Neural cell (in vitro differentiated cells): ENCODE data around the gene KIRREL3. TPM values are rescaled to one million over a fixed set of nuclear protein-coding genes. Genes with fewer than 3 reads are reported as not detected.

Source experiments
- H2AFZ ChIP-seq: fragments of 200-600, 300-800 bp; sonication (generic), shearing (Covaris generic); 2 replicates; pipeline ENCODE4 v1.6.0; 2014; ENCODE audit warnings: low read depth, mild to moderate bottlenecking, antibody characterized with exemption, low read length, moderate library complexity
- H3F3A ChIP-seq: fragments of 200-600 bp; shearing (Covaris generic); 2 replicates; pipeline ENCODE4 v1.6.1; 2016; ENCODE audit warnings: mild to moderate bottlenecking, moderate library complexity, mixed read lengths, antibody characterized with exemption, low read length; ENCODE audit not compliant: insufficient read depth, poor library complexity, severe bottlenecking
- H3K27ac ChIP-seq: fragments of 200-600, 300-800 bp; sonication (generic), shearing (Covaris generic); 2 replicates; pipeline ENCODE4 v1.5.1; 2014; ENCODE audit warnings: mild to moderate bottlenecking, low read length, moderate library complexity
- H3K27me3 ChIP-seq: fragments of 300-800, 200-600 bp; sonication (generic), shearing (Covaris generic); 2 replicates; pipeline ENCODE4 v1.6.0; 2014; ENCODE audit warnings: mild to moderate bottlenecking, low read depth, low read length, moderate library complexity; ENCODE audit not compliant: insufficient read depth
- H3K36me3 ChIP-seq: fragments of 300-800, 200-600 bp; sonication (generic), shearing (Covaris generic); 2 replicates; pipeline ENCODE4 v1.5.1; 2014; ENCODE audit warnings: mild to moderate bottlenecking, antibody characterized with exemption, low read length, moderate library complexity; ENCODE audit not compliant: insufficient read depth
- H3K4me2 ChIP-seq: fragments of 300-800, 200-600 bp; sonication (generic), shearing (Covaris generic); 2 replicates; pipeline ENCODE4 v1.6.0; 2014; ENCODE audit warnings: mild to moderate bottlenecking, low read length
- H3K4me3 ChIP-seq: fragments of 300-800, 200-600 bp; sonication (generic), shearing (Covaris generic); 2 replicates; pipeline ENCODE4 v1.5.1; 2014; ENCODE audit warnings: mild to moderate bottlenecking, low read length, moderate library complexity
- H3K79me2 ChIP-seq: fragments of 200-600 bp; shearing (Covaris generic); replicated peaks from 2 replicates; pipeline ENCODE4 v1.6.0; 2014; ENCODE audit warnings: mild to moderate bottlenecking, low read length, moderate library complexity; ENCODE audit not compliant: insufficient read depth
- H3K9ac ChIP-seq: fragments of 300-800, 200-600 bp; sonication (generic), shearing (Covaris generic); 2 replicates; pipeline ENCODE4 v1.6.1; 2016; ENCODE audit warnings: mild to moderate bottlenecking, low read length, mixed read lengths
- H3K9me2 ChIP-seq: fragments of 200-600 bp; shearing (Covaris generic); 2 replicates; pipeline ENCODE4 v1.6.1; 2016; ENCODE audit warnings: mild to moderate bottlenecking, low read length, mixed read lengths; ENCODE audit not compliant: insufficient read depth
- H3K9me3 ChIP-seq: fragments of 200-600, 300-800 bp; sonication (generic), shearing (Covaris generic); 2 replicates; pipeline ENCODE4 v1.6.1; 2016; ENCODE audit warnings: mild to moderate bottlenecking, mixed run types, low read length, moderate library complexity, mixed read lengths
- H4K20me1 ChIP-seq: fragments of 200-600 bp; shearing (Covaris generic); 2 replicates; pipeline ENCODE4 v1.6.1; 2016; ENCODE audit warnings: mild to moderate bottlenecking, mixed run types; ENCODE audit not compliant: insufficient read depth
- EP300 ChIP-seq: fragments of 450-650 bp; conservative IDR thresholded peaks from 2 replicates; pipeline ENCODE4 v1.6.1; 2014; ENCODE audit warnings: antibody characterized with exemption, mild to moderate bottlenecking, moderate library complexity; ENCODE audit not compliant: poor library complexity, severe bottlenecking
- EZH2 ChIP-seq: fragments of 200-600, 300-800 bp; shearing (Covaris generic), sonication (generic); IDR thresholded peaks from 2 replicates; pipeline ENCODE4 v1.6.1; 2014; ENCODE audit warnings: antibody characterized with exemption, low read length, borderline replicate concordance, mild to moderate bottlenecking; ENCODE audit not compliant: insufficient read depth, poor library complexity, severe bottlenecking
- MXI1 ChIP-seq: fragments of 450-650 bp; conservative IDR thresholded peaks from 2 replicates; pipeline ENCODE4 v1.6.1; 2014; ENCODE audit warnings: antibody characterized with exemption, mild to moderate bottlenecking; ENCODE audit not compliant: poor library complexity, severe bottlenecking
- POLR2AphosphoS5 ChIP-seq: IDR thresholded peaks from 2 replicates; pipeline ENCODE4 v1.6.1; 2012
- RAD21 ChIP-seq: fragments of 450-650 bp; conservative IDR thresholded peaks from 2 replicates; pipeline ENCODE4 v1.6.1; 2014; ENCODE audit warnings: antibody characterized with exemption, mild to moderate bottlenecking, moderate library complexity
- REST ChIP-seq: IDR thresholded peaks from 2 replicates; pipeline ENCODE4 v1.6.1; 2012; ENCODE audit warnings: borderline replicate concordance
- SMC3 ChIP-seq: fragments of 450-650 bp; conservative IDR thresholded peaks from 2 replicates; pipeline ENCODE4 v1.6.1; 2014; ENCODE audit warnings: antibody characterized with exemption, mild to moderate bottlenecking, moderate library complexity; ENCODE audit not compliant: poor library complexity
- TAF1 ChIP-seq: IDR thresholded peaks from 2 replicates; pipeline ENCODE4 v1.6.1; 2012; ENCODE audit warnings: low read depth
- polyA plus RNA-seq: library from polyadenylated mRNA; depleted of rRNA; stranded (reverse); fragments of >200 nt; gene quantifications from 2 replicates; pipeline ENCODE4 v1.2.3, GENCODE V29; 2014
- TF ChIP-seq, protein P1 (sequence below): fragments of 450-650 bp; IDR thresholded peaks from 2 replicates; pipeline ENCODE4 v1.5.1; 2014; ENCODE audit warnings: antibody characterized with exemption, mild to moderate bottlenecking, moderate library complexity; ENCODE audit not compliant: poor library complexity, severe bottlenecking

Gene KIRREL3
- polyA plus RNA-seq, 1 donor from 2014 or later = 23.8 TPM

DNA sequence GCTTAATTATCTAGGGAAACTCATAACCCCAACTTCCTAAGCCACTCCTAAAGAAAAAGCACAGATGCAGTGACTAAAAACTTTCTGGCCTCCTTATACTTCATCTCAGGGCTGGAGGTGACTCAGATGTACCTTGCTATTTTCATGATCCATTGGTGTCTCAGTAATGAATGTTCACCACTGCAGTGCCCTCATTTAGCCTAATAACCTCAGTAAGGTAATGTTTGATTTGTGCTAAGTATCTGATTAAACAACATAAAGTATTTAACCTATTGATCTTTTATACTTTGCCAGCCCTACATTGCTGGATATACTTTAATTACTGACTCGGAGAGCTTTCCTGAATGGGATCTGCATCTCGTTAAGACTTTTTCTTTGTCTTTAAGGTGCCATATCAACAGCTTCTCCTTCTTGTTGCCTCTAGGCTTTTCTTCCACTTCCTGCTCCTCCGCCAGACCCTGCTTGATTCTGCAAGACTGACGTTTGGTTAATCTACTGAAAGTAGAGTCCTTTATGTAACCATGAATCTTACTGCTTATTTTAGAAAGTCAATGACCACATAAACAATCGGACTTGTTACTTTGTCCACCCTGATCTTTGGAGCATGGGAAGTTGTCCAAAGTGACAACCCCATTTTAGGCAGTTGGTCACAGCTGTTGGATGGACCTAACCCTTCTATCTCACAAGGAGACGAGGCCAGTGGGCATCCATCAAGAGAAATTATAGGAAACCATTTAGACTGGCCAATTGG is 342.1 kb downstream of the KIRREL3 start:
- Histone ChIP-seq H3F3A (no peaks in the 10 kb centered on the region), H3K9me2 (no peaks in the 10 kb centered on the region), H3K4me3 (no peak overlapping the region), H3K9me3 (no peaks in the 10 kb centered on the region), H3K9ac (no peak overlapping the region), H3K79me2 (no peaks in the 10 kb centered on the region), H3K27me3 (no peaks in the 10 kb centered on the region), H3K27ac (no peak overlapping the region), H2AFZ (no peak overlapping the region), H4K20me1 (no peaks in the 10 kb centered on the region), H3K36me3 (no peaks in the 10 kb centered on the region), H3K4me2 (no peak overlapping the region)
- TF ChIP-seq RAD21 (no peak), MXI1 (no peak), POLR2AphosphoS5 (no peak), EP300 (no peak), REST (no peak), EZH2 (no peak), SMC3 (no peak), TAF1 (no peak)
- TF ChIP-seq, protein P1, sequence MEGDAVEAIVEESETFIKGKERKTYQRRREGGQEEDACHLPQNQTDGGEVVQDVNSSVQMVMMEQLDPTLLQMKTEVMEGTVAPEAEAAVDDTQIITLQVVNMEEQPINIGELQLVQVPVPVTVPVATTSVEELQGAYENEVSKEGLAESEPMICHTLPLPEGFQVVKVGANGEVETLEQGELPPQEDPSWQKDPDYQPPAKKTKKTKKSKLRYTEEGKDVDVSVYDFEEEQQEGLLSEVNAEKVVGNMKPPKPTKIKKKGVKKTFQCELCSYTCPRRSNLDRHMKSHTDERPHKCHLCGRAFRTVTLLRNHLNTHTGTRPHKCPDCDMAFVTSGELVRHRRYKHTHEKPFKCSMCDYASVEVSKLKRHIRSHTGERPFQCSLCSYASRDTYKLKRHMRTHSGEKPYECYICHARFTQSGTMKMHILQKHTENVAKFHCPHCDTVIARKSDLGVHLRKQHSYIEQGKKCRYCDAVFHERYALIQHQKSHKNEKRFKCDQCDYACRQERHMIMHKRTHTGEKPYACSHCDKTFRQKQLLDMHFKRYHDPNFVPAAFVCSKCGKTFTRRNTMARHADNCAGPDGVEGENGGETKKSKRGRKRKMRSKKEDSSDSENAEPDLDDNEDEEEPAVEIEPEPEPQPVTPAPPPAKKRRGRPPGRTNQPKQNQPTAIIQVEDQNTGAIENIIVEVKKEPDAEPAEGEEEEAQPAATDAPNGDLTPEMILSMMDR = no peak

GRCh38 chr11:126655807-126656128 is 344.8 kb downstream of the KIRREL3 start:
- peak overlapping the region; percentile 53 for H3K27ac ChIP-seq
- H3F3A ChIP-seq = no peaks in the 10 kb centered on the region
- H3K4me3 ChIP-seq = peak overlapping the region; percentile 34
- H4K20me1 ChIP-seq = no peaks in the 10 kb centered on the region
- H2AFZ ChIP-seq = no peak overlapping the region
- no peaks in the 10 kb centered on the region for H3K36me3 ChIP-seq
- peak overlapping the region; percentile 44 for H3K9ac ChIP-seq
- no peak for TF ChIP-seq MXI1
- no peak for TF ChIP-seq RAD21
- no peak for TF ChIP-seq REST
- TF ChIP-seq SMC3 = no peak
- no peak for TF ChIP-seq EP300
- no peak for TF ChIP-seq POLR2AphosphoS5
- TF ChIP-seq, protein P1 = no peak
- TF ChIP-seq TAF1 = no peak
- TF ChIP-seq EZH2 = no peak
- no peaks in the 10 kb centered on the region for H3K27me3 ChIP-seq
- H3K9me2 ChIP-seq = no peaks in the 10 kb centered on the region
- H3K9me3 ChIP-seq = no peaks in the 10 kb centered on the region
- no peak overlapping the region for H3K4me2 ChIP-seq
- H3K79me2 ChIP-seq = no peaks in the 10 kb centered on the region
